ENCODE results near the gene MTMR12.

DNA sequence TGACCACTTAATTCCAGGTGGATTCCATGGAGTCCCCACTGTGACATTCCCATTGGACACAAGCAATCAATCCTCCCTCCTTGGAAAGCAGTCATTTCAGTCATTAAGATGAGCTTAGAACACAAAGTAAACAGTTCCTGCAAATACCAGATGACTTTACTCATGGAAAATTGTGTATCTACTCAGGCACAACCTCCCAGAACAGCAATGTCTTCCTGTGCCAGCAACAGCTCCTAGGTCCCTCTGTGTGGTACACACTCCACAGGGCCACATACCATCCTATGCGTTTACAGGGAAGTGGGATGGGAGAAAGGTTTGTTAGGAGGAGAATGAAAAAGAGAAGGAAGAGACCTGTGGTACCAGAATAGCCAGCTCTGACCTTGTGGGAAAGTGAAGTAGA lies 53.7 kb downstream of the MTMR12 start:
- TF ChIP-seq POLR2A (IDR thresholded peaks at IDR 0.05; ENCODE audit: insufficient read depth in 1 of 2, low read depth in 2 of 2, low read length in 2 of 2) (no peak), RXRA (CRISPR knock-in tag; IDR thresholded peaks at IDR 0.05) (no peak), AHR (CRISPR knock-in tag; IDR thresholded peaks at IDR 0.05) (no peak), YY1 (IDR thresholded peaks at IDR 0.05; ENCODE audit: insufficient read depth, insufficient replicate concordance, low read depth, low read length) (no peak), NFAT5 (CRISPR knock-in tag; IDR thresholded peaks at IDR 0.05) (no peak), U2AF2 (IDR thresholded peaks at IDR 0.05; ENCODE audit: low read depth, low read length) (no peak), PHF8 (CRISPR knock-in tag; IDR thresholded peaks at IDR 0.05) (no peak), TGIF2 (CRISPR knock-in tag; IDR thresholded peaks at IDR 0.05) (no peak), POLR2AphosphoS5 (IDR thresholded peaks at IDR 0.05; ENCODE audit: low read depth, low read length) (no peak), CBX5 (CRISPR knock-in tag; IDR thresholded peaks at IDR 0.05; ENCODE audit: borderline replicate concordance) (no peak)
- TF ChIP-seq, protein P1, sequence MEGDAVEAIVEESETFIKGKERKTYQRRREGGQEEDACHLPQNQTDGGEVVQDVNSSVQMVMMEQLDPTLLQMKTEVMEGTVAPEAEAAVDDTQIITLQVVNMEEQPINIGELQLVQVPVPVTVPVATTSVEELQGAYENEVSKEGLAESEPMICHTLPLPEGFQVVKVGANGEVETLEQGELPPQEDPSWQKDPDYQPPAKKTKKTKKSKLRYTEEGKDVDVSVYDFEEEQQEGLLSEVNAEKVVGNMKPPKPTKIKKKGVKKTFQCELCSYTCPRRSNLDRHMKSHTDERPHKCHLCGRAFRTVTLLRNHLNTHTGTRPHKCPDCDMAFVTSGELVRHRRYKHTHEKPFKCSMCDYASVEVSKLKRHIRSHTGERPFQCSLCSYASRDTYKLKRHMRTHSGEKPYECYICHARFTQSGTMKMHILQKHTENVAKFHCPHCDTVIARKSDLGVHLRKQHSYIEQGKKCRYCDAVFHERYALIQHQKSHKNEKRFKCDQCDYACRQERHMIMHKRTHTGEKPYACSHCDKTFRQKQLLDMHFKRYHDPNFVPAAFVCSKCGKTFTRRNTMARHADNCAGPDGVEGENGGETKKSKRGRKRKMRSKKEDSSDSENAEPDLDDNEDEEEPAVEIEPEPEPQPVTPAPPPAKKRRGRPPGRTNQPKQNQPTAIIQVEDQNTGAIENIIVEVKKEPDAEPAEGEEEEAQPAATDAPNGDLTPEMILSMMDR (CRISPR knock-in tag; IDR thresholded peaks at IDR 0.05) = no peak
- TF ChIP-seq, protein P2, sequence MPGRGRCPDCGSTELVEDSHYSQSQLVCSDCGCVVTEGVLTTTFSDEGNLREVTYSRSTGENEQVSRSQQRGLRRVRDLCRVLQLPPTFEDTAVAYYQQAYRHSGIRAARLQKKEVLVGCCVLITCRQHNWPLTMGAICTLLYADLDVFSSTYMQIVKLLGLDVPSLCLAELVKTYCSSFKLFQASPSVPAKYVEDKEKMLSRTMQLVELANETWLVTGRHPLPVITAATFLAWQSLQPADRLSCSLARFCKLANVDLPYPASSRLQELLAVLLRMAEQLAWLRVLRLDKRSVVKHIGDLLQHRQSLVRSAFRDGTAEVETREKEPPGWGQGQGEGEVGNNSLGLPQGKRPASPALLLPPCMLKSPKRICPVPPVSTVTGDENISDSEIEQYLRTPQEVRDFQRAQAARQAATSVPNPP (CRISPR knock-in tag; IDR thresholded peaks at IDR 0.05) = no peak
- TF ChIP-seq, protein P3, sequence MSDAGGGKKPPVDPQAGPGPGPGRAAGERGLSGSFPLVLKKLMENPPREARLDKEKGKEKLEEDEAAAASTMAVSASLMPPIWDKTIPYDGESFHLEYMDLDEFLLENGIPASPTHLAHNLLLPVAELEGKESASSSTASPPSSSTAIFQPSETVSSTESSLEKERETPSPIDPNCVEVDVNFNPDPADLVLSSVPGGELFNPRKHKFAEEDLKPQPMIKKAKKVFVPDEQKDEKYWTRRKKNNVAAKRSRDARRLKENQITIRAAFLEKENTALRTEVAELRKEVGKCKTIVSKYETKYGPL (CRISPR knock-in tag; IDR thresholded peaks at IDR 0.05) = no peak

Measured in HepG2 (cell line).